GM18519 (cell line): Measurements from ENCODE around the gene FOXP1.

ENCODE experiments used
- ATAC-seq: cut with Tn5 transposase; IDR thresholded peaks from one replicate; pipeline ENCODE4 v1.9.1; 2021; ENCODE audit warnings: mild to moderate bottlenecking, moderate library complexity; ENCODE audit not compliant: unreplicated experiment, low FRiP score

Gene FOXP1

DNA sequence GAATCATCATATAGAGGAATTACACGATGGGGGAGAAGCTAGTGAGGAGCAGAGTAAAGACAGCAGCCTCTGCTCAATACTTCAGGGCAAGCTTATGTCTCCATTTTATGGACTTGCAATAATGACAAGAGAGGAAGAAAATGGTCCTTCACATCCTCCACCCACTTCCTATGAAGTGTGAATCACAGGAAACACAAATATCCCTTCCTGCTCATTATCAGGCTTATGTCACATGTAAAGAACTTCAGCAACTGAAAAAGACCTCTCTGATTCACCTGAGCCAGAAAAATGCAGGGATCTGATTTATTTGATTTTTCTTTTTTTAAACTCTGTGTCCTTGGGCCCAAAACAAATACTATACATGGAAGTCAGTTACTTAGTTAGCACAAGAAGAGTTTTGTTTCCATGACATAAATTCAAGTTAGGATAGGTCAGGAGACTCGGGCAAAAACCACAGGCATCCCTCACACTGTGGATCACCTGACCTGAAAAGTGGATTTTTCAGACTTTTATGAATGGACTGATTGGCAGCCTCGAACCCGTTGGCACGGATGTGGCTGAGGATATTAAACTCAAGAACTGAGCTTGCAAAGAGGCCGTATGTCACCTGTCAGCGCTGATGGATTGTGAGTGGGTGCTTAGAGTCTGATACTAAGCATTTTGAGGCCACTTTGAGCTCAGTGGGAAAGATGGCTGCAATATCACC lies 650.3 kb downstream of the FOXP1 start:
- ATAC-seq: no peak

DNA sequence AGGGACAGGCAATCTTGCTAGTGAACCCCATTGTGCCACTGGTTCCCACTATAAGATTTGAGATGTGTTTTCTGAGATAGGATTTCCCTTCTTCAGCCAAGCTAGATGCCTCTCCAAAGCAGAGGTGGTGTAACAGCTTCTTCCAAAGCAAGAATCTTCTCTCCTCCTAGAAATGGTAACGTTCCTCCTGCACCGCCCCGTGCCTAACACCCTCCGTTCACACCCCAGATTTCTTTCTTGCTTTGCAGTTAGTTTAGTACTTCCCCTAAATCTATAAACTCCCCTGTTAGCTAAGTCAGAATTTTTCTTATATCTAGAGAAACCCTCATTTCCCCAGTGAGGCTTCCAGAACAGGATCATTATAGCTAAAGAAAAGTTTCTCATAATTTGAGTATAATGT lies 653.5 kb downstream of the FOXP1 start:
- no peak for ATAC-seq

DNA sequence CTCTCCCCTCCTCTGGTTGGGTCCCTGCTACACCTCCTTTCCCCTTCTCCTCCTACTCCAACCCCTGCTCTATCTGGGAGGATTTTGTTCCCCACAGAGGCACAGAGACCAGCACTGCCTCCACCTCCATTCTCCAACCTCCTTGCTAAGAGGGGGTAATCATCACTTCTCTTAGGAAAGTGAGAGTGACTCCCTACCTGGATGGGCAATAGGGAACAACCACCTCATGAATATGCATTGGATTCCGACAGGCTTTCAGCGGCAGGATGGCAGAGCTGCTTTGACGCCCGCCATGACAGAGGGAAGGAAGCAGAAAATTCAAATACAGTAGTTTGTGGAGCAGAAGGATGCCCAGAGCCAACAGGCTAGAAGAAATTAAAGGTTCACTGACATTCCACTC lies 656.3 kb downstream of the FOXP1 start:
- no peak for ATAC-seq

DNA sequence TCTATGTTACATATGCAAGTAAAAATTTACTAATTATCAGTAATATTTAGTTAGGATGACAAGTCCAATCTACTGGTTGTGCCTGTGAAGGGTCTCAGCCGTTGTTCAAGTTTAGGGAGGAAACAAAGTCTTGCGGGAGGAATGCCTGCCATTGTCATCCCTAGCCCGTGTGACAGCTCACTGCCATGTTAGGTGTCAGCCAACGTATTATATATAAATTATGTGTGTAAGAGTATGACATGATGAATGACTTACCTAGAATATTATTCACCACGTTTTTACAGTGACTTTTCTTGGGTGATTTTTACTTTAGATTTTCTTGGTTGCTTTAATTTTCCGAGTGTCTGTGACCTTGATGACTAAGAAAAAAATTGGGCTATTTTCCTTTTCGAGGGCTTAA lies 656.7 kb downstream of the FOXP1 start:
- no peak for ATAC-seq

DNA sequence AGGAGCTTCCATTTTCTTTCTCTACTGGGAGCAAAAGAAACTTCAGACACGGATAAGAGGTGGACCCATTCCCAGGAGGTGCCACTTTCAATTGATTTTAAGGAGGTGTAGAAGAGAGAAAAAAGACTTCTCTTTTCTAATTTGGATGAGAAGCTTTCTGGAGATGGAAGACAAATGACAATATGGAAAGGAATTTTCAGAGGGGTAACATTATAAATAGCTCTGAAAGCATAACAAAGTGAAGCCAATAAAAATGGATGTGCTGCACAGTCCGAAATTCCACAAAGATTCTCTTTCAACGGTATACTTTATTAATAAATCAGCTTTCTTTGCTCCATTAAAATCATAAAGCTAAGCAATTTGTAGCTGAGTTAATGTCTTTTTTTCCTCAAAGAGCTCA lies 663.9 kb downstream of the FOXP1 start:
- ATAC-seq: no peak

DNA sequence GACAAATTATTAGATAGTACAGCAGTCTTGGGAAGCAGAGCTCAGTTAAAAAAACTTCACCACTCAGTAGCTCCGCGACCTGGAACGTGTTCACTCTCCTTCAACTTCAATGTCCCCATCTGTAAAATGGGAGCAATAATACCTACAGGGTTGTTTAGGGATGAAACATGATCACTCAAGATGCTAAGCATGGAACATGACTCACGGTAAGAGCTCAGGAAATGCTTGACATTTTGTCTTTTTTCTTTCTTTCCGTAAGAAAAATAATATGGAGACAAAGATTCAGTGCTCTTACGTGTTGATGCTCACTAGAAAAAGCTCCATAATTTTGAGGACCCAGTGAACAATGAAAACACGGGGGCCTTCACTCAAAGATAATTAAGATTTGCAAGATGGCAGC lies 664.4 kb downstream of the FOXP1 start:
- ATAC-seq: no peak

DNA sequence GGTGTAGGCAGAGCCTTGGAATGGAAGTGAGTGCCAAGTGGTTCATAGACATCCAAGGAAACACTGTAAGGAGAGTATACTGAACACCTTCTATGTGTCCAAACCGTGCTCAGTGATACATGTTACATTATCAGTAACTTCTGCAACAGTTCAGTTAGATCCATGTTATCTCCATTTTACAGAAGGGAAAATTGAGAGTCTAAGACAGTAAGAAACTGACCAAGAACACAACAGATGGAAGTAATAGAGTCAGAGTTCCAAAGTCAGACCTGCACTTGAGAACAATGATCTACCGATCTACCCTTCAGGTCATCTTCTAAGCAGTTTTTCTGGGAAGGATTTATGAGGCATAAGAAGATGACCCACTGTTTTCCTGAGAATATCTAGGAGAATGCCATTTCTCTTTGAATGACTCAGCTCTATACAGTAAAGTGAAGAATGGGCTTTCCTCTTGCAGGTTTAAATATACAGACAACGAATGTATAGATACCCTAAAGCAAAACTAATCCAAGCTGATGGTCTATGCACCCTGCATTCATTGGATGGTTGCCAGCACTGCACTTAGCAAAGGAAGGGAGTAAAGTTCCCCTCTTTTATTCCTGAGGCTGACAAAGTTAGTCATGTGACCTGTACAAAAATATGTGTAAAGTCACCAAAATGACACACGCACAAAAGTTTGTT lies 667.0 kb downstream of the FOXP1 start:
- ATAC-seq: no peak

DNA sequence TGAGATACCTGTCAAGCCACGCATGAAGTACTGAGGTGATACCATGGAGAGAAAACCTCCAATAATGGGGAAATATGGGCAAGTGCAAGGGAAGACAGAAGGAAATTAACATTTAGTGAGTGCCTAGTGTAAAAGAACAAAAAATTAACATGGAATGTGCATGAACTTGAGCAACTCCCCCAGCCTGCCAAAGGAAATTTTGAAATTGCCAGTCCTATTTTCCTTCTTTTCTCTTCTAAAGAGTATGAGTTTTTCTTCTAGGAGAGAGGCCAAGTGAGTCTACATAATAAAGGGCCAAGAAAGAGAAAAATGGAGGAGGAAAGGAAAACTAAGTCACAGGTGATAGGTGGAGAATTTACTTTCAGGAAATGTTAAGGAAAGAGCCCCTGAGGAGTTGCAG lies 668.7 kb downstream of the FOXP1 start:
- ATAC-seq: no peak

DNA sequence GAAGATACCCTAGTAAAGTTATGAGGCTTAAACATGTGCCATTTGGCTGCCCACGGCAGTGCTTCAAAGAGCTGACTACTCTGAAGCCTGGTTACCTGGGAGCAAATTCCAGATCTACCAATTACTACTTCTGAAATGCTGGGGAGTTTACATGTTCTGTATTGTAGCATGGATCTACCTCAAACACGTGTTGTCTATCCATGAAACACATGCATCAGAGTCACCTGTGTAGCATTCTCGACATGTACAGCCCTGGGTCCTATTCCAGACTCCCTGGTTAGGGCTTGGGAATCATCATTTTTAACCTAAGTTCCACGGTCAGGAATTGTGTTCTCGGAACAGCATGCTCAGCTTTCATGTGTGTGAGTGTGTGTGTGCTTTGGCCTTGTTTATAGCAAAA lies 671.8 kb downstream of the FOXP1 start:
- ATAC-seq: no peak

DNA sequence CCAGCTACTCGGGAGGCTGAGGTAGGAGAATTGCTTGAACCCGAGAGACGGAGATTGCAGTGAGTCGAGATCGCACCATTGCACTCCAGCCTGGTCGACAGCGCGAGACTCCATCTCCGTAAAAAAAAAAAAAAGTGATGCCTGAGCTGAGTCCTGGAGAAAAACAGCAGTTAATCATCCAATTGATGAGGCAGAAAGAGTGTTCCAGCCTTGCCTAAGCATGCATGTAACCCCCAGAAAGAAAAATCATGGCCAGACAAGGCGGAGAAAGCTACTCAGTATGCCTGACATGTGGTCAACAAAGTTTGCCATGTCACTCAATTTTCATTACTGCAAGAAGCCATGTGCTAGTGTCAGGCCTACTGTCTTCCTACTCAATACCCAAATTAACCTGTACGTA lies 678.0 kb downstream of the FOXP1 start:
- no peak for ATAC-seq
